ENCODE results near the gene USP47. TPM values are rescaled to one million over a fixed set of nuclear protein-coding genes. Genes with fewer than 3 reads are reported as not detected.

The USP47 gene
- total RNA-seq, 1 donor: 72.7 TPM

DNA sequence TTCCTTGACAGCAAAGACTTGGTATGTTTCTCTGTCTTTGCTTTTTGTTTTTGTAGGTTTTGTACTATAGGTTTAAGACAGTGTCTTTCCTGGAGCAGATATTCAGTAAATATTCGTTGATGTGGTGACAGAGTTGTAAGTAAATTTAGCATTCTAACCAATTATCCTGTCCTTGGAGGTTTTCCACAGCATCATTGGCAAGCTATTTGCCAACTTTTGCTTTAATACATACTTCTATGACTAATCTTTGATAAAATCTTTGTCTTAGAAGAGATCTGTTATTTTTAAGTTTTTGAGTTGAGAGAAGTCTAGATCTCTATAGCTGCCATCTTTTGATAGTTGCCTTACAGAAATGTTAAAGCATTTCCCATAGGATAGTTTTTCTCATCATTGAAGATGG, 3.8 kb downstream of the USP47 start:
- Histone ChIP-seq H3K27ac (ENCODE audit: low read depth, low read length) (peak overlapping the region; percentile 98), H3K9me3 (ENCODE audit: low read depth, low read length) (no peaks in the 10 kb centered on the region), H3K79me2 (ENCODE audit: insufficient read depth, low read length) (peaks cover 87% of the 10 kb centered on the region), H4K20me1 (ENCODE audit: insufficient read depth, low read length) (peaks cover 72% of the 10 kb centered on the region), H3K36me3 (ENCODE audit: insufficient read depth, low read length) (no peaks in the 10 kb centered on the region), H3K4me2 (ENCODE audit: insufficient read depth, low read length) (peak overlapping the region; percentile 47), H3K27me3 (ENCODE audit: insufficient read depth, low read length) (no peaks in the 10 kb centered on the region), H3K4me1 (ENCODE audit: insufficient read depth, low read length) (peaks cover 44% of the 10 kb centered on the region), H2AFZ (ENCODE audit: low read length) (no peak overlapping the region), H3K4me3 (ENCODE audit: insufficient read depth, low read length) (peak overlapping the region; percentile 26)
- TF ChIP-seq CTCF (IDR thresholded peaks at IDR 0.05; ENCODE audit: extremely low read depth, low read depth, low read length): no peak
- no peak for DNase-seq (ENCODE audit: insufficient read length, low spot score, missing footprints)

GRCh38 chr11:11847082-11847481, 5.3 kb downstream of the USP47 start:
- H3K9me3 ChIP-seq (ENCODE audit: low read depth, low read length): no peaks in the 10 kb centered on the region
- peaks cover 85% of the 10 kb centered on the region for H4K20me1 ChIP-seq (ENCODE audit: insufficient read depth, low read length)
- peaks cover 100% of the 10 kb centered on the region for H3K79me2 ChIP-seq (ENCODE audit: insufficient read depth, low read length)
- H2AFZ ChIP-seq (ENCODE audit: low read length): no peak overlapping the region
- no peaks in the 10 kb centered on the region for H3K27me3 ChIP-seq (ENCODE audit: insufficient read depth, low read length)
- no peak for DNase-seq (ENCODE audit: insufficient read length, low spot score, missing footprints)
- no peaks in the 10 kb centered on the region for H3K36me3 ChIP-seq (ENCODE audit: insufficient read depth, low read length)
- H3K27ac ChIP-seq (ENCODE audit: low read depth, low read length): no peak overlapping the region
- TF ChIP-seq CTCF (IDR thresholded peaks at IDR 0.05; ENCODE audit: extremely low read depth, low read depth, low read length): no peak
- peaks cover 43% of the 10 kb centered on the region for H3K4me1 ChIP-seq (ENCODE audit: insufficient read depth, low read length)
- H3K4me2 ChIP-seq (ENCODE audit: insufficient read depth, low read length): no peak overlapping the region
- H3K4me3 ChIP-seq (ENCODE audit: insufficient read depth, low read length): no peak overlapping the region

GRCh38 chr11:11848891-11849746, 7.3 kb downstream of the USP47 start:
- peak; percentile 73 for TF ChIP-seq CTCF (IDR thresholded peaks at IDR 0.05; ENCODE audit: extremely low read depth, low read depth, low read length)
- H3K4me3 ChIP-seq (ENCODE audit: insufficient read depth, low read length): no peak overlapping the region
- no peak overlapping the region for H2AFZ ChIP-seq (ENCODE audit: low read length)
- H3K4me1 ChIP-seq (ENCODE audit: insufficient read depth, low read length): peaks cover 45% of the 10 kb centered on the region
- H4K20me1 ChIP-seq (ENCODE audit: insufficient read depth, low read length): peaks cover 83% of the 10 kb centered on the region
- no peak for DNase-seq (ENCODE audit: insufficient read length, low spot score, missing footprints)
- H3K9me3 ChIP-seq (ENCODE audit: low read depth, low read length): no peaks in the 10 kb centered on the region
- peak overlapping the region; percentile 44 for H3K27ac ChIP-seq (ENCODE audit: low read depth, low read length)
- H3K36me3 ChIP-seq (ENCODE audit: insufficient read depth, low read length): no peaks in the 10 kb centered on the region
- no peaks in the 10 kb centered on the region for H3K27me3 ChIP-seq (ENCODE audit: insufficient read depth, low read length)
- H3K4me2 ChIP-seq (ENCODE audit: insufficient read depth, low read length): peak overlapping the region; percentile 26
- H3K79me2 ChIP-seq (ENCODE audit: insufficient read depth, low read length): peaks cover 99% of the 10 kb centered on the region

- no peak overlapping the region for H3K4me2 ChIP-seq (ENCODE audit: insufficient read depth, low read length)
- H3K4me3 ChIP-seq (ENCODE audit: insufficient read depth, low read length): no peak overlapping the region
- H3K79me2 ChIP-seq (ENCODE audit: insufficient read depth, low read length): peaks cover 98% of the 10 kb centered on the region
- H3K27ac ChIP-seq (ENCODE audit: low read depth, low read length): no peak overlapping the region
- H3K27me3 ChIP-seq (ENCODE audit: insufficient read depth, low read length): no peaks in the 10 kb centered on the region
- H3K36me3 ChIP-seq (ENCODE audit: insufficient read depth, low read length): no peaks in the 10 kb centered on the region
- H3K4me1 ChIP-seq (ENCODE audit: insufficient read depth, low read length): peaks cover 30% of the 10 kb centered on the region
- DNase-seq (ENCODE audit: insufficient read length, low spot score, missing footprints): no peak
- H2AFZ ChIP-seq (ENCODE audit: low read length): no peak overlapping the region
- no peak for TF ChIP-seq CTCF (IDR thresholded peaks at IDR 0.05; ENCODE audit: extremely low read depth, low read depth, low read length)
- H4K20me1 ChIP-seq (ENCODE audit: insufficient read depth, low read length): peaks cover 75% of the 10 kb centered on the region
- H3K9me3 ChIP-seq (ENCODE audit: low read depth, low read length): no peaks in the 10 kb centered on the region
Measured at GRCh38 chr11:11850668-11851067, 8.9 kb downstream of the USP47 start.
